ENCODE data around the gene CAMKMT.
"Not testable (repeated sequence)": the region's sequence is repeated elsewhere in the genome, so short reads cannot be mapped to it uniquely, and the experiment has no call there.

CAMKMT gene

DNA sequence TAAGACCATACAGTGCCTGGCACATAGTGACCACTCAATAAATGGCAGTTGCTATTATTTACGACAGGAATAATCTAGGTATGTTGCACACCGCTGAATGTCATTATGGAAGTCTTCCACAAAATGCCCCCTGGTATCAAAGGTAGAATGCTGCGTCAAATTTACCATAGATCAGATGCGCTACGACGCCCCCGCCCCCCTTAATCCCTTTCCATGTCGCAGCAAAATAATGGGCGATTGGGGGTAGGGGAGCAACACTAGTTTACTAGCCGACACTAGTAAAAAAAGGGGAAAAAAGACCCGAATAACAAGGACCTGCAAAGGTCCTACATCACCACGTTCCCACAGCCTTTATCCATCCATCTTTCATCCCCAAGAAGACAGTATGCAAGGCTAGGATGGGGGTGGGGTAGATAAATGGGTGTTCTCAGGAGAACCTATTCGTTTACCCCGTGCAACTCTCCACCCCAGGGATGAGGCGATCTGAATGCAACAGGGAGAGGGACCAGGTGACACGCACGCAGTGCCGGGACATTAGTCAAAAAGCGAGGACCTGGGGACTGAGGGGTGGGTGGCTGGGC lies 908 bp upstream of the CAMKMT start:
- DNase-seq (ENCODE audit: low read depth), result peak; percentile 39

DNA sequence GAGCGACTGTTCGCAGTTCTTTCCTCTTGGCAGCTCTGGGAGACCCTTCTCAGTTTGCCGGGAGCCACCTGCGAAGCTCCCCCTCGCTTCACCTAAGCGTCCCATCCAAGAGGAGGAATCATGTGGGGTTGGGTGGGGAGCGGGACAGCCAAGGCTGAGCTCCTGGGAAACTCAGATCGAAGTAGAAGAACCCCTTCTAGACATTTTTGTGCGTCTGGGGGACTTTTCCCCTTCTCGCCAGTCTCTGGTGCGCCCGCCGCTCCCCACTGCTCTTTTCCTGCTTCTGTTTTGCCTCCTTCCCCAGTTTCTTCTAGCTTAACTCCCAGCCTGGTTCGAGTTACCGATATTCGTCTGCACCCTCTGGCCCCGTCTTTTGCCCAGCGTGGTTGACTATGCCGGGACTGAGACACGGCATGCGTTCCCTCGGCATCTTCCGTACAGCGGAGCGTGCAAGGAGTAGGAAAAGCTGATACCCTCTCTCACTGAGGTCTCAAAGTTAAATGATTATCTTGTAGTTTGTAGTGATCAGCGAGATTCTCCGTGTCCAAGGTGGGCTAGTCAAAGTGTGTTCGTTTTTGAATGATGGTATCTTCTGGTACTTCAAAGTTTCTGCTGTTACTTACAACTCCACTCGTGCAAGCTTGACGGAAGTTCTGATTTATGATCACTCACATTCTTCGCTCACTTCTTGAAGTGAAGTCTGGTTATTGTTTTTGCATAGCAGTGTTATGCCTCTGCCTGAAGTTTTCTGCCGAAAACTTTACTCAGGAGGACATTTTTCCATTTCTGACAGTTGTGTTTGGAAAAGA lies 664 bp downstream of the CAMKMT start:
- DNase-seq (ENCODE audit: low read depth), result peak; percentile 71

DNA sequence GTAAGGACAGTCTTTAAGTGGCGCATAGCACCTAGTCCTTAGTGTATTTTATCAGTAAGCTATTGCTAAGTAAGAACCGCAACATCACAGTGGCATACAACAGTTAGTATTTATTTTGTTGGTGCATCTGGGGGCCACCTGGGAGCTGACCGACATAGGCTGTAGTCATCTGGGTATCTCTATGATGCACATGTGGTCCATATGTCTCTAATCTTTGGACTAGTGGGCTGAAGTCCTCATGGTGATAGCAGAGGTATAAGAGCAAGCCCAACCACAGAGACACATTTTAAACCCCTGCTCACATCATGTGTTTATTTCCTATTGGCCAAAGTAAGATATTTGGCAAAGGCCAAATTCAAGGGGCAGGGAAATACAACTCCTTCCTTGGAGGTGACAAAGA lies 2.9 kb downstream of the CAMKMT start:
- no peak for DNase-seq (ENCODE audit: low read depth)

DNA sequence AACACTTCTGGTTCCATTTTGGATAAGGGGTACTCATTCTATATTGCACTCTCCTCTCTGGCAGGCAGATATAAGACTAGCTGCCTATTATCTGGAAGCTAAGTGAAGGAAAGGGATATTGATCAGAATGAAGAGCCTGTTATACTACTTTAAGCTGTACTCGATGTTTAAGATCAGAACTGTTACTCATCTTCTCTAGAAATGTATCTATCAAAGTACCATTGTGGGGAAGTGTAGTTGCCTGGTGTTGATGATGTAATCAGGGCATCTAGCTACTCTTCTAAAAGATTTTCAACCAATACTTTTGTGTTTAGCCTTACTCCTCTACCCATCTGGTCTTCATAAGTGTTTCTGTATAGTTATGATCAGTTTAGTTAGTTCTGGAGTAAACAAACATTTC lies 5.8 kb downstream of the CAMKMT start:
- no peak for DNase-seq (ENCODE audit: low read depth)

DNA sequence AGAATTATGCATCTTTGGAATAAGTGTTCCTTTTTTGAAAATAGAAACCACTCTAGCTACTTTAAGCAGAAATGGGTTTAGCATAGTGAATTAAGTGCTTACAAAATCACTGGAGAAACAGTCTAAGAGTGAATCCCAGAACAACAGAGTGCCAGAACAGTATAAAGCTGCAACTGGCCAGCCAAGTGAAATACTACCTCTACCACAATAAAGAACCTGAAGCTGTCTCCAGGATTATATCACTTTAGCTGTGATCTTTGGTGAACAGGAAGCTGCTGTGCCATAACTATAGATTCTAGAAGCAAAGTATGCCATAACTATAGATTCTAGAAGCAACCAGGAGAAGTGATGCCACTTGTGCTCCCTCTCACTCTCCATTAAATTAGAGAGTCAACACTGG lies 7.6 kb downstream of the CAMKMT start:
- no peak for DNase-seq (ENCODE audit: low read depth)

DNA sequence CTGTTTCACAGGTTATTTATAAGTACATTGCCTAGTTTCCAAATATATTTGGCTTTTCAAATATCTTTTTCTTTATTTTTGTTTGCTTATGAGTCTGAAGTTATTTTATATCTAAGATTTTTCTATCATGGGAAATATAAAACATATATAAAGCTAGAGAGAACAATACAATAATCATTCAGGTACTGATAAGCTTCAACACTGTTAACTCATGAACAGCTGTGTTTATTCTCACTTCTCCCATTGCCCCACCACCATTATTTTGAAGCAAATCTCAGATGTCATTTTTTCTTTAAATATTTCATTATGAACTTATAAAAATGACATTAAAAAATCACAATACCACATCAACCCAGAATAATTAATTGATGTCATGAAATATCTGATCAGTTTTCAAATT lies 9.7 kb downstream of the CAMKMT start:
- DNase-seq (ENCODE audit: low read depth), result no peak

DNA sequence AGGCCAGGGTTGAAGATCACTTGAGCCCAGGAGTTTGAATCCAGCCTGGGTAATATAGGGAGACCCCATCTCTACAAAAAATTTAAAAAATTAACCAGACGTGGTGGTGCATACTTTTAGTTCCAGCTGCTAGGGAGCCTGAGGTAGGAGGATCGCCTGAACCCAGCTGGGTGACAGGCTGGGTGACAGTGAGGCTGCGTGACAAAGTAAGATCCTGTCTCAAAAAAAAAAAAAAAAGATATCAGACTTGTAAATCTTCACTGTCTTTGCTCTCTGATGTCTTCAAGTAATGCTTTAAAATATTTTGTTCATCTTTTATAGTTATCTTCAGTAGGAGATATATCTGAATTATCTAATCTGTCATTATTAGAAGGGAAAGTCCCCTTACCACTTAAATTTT lies 10.5 kb downstream of the CAMKMT start:
- DNase-seq (ENCODE audit: low read depth), result no peak

DNA sequence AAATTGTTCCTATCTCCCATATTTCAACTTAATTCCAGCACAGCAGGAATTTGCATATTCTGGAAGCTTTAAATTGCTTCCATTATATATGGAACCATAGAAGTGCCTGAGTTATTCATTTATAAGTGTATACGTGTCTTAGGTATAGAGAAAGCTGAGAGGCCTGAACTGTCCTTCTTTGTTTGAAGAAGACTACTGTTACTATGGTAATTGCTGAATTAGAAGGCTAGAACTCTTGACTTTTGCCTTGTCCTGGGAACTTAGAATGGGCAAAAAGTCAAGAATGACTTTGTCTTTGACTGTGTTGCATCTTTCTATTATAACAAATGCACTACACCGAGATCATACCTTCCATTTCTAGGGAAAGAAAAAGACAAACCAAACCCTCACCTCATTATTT lies 15.7 kb downstream of the CAMKMT start:
- no peak for DNase-seq (ENCODE audit: low read depth)

DNA sequence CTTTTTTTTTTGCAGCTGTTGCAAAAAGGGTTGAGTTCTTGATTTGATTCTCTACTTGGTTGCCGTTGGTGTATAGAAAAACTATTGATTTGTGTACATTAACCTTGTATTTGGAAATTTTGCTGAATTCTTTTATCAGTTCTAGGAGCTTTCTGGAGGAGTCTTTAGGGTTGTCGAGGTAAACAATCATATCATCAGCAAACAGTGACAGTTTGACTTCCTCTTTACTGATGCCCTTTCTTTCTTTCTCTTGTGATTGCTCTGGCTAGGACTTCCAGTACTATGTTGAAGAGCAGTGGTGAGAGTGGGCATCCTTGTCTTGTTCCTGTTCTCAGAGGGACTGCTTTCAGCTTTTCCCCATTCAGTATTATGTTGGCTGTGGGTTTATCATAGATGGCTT lies 23.5 kb downstream of the CAMKMT start:
- not testable (repeated sequence) for DNase-seq (ENCODE audit: low read depth)

DNA sequence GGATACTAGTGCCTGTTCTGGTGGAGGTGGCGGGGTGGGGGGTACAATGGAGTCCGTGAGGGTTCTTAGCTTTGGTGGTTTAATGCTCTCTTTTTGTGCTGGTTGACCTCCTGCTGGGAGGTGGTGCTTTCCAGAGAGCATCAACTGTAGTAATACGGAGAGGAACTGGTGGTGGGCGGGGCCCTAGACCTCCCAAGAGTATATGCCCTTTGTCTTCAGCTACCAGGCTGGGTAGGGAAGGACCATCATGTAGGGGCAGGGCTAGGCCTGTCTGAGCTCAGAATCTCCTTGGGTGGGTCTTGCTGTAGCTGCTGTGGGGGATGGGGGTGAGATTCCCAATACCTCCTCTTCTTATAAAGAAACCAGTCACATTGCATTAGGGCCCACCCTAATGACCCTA lies 27.1 kb downstream of the CAMKMT start:
- no peak for DNase-seq (ENCODE audit: low read depth)

DNA sequence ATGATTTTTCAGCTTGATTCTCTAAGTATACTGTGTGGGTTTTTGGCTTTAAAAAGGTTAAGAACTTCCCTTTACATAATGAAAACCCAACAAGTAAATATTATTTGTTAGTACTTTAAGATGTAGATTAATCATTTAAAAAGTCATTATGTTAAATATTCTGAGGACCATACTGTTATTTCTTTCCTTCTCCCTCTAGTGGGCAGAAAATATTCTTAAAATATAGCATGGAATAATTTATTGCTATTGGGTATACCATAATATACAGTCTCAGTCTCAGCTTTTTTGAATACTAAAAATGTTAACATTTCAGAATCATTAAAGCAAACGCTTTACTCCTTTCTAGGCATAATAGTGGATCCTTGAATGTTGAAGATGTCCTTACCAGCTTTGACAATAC lies 28.1 kb downstream of the CAMKMT start:
- DNase-seq (ENCODE audit: low read depth), result no peak

DNA sequence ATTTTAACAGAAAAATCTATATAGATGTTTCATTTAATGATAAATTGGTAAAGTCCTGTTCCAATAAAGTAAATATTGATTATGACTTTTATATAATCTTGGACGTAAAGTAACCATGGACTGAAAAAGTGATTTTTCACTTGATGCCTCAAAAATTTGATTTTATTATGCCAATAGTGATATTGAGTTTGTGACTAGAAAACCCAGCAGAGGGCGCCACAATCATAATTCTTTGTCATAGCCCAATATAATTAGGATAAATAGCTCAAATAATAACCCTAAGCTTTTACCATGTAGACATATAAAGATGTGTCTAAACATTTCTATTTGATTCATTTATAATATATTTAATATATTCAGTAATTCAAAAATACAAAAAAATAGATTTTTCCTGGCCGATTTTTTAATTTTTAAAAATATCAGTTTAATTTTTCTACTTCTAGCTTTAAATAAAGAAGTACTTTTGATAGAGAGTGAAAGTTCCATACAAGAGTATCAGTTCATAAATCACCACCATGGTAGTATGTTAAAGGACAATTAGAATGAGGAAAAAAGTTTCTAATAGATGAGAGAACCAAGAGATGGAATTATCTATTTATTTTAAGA lies 30.7 kb downstream of the CAMKMT start:
- DNase-seq (ENCODE audit: low read depth), result peak; percentile 48

DNA sequence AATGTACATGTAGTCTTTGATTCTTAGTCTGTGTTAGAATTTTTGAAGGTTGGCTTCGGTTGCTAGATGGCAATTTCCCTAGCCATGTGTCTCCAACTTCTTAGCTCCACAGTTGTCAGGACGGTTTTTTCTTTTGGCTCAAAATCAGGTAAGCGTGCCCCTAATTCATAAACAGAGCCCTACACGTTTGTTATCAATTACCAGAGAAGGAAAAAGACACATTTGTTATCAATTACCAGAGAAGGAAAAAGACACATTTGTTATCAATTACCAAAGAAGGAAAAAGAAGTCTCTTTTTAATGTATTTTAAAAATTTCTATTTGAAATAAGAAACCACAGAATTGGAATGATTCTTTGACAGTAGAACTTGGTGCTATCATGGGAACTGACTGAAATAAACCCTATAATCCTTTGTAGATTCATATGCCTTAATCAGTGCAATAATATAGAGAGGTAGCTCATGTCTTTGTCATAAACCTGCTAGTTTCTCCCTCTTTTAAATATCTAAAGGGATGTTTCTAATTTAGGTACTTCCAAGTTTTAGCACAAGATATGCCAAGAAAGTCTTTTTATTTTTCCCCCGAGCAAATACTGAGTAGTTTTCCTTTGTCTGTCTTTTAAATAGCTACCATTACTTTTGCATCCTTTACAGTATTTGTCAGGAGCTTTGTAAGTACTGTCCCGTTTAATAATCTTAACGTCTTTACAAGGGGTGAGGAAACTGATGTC lies 35.9 kb downstream of the CAMKMT start:
- peak; percentile 10 for DNase-seq (ENCODE audit: low read depth)

DNA sequence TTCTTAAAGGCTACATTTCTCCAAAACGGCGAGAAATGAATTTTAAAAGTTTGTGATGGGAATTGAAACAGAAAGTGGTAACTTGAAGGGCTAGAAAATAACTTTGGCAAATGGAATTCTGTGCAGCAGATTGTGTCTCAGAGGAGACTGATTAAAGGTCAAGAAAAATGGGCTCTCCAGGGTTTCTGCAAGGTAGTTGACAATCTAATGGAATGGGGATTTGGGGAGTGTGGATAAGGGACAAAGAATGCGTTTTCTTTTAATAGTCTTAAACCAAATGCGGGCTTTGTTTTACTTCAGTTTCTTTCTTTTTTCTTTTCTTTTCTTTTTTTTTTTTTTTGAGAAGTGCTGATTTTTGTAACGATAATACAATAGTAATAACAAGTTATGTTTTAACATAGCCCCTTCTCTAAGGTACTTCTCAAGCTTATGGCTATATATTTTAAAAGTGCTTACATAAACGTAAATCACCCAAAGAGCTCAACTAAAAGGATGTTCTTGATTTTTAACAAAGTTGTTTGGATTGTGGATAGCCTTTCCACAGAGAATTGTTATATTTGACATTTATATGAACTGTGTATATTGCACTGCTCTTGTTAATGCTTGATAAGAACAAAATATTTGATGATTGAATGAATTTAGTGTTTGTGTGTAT lies 36.6 kb downstream of the CAMKMT start:
- peak; percentile 7 for DNase-seq (ENCODE audit: low read depth)

DNA sequence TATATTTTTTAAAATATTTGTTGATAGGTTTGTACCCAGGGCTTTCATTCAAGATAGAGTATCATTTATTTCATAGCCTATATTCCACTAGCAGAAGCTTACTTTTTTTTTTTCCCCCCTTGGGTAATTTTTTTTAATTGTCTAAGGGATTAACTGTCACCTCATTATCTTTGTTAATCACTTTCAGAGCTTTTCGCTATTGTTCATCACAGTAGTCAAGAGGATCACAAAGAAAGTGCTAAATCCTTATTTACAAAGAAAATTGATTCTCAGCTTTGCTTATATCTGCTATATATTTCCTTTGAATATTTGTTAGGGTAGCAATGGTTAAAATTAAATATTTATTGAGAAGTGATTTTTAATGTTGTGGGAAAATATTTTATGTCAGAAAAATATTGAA lies 59.0 kb downstream of the CAMKMT start:
- DNase-seq (ENCODE audit: low read depth), result no peak

DNA sequence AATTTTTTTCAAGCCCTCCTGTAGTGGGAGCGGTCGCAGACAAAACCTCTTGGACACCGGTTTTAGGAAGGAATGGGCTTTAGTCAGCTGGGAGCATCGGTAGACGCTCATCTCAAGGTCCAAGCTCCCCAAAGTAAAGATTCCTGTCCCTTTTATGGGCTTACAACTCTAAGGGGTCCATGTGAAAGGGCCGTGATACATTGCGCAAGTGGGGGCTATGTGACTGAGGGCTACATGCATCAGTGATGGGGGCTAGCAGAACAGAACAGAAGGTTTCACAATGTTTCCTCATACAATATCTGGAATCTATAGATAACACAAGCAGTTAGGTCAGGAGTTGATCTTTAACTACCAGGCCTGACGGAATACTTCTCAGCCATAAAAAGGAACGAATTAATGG lies 62.5 kb downstream of the CAMKMT start:
- no peak for DNase-seq (ENCODE audit: low read depth)

DNA sequence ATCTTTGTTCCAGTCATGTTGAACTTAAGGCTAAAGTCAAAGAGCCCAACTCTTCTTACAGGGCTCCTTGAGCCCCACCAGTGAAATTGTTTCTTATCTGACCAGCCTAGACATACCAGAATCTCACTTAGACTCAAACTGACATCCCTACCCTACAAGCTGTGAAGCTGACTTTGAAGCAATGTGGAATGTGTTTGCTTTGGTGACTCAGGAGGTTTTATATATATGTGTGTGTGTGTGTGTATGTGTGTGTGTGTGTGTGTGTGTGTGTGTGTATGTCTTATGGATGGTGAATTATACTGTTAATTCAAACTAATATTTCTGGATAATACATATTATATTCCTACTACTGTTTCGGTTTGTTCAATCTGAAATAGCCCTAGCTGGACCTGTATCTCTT lies 67.3 kb downstream of the CAMKMT start:
- DNase-seq (ENCODE audit: low read depth), result peak; percentile 46

DNA sequence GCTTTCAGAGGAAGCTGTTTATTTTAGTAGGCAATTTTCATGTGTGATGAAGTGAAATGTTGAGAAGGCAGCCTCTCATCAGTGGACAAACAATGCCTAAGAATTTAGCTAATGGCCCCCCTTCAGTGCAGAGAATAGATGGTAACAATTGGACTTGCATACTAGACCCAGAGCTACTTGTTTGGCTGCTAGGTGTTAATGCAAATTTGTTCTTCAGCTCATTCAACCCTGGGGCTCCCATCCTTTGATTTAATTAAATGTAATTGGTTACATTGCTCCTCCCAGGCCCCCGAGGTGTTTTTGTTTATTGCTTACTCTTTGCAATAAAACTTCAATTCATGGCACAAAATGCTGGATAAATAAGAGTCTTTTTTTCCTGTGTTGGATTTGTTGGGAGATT lies 68.6 kb downstream of the CAMKMT start:
- no peak for DNase-seq (ENCODE audit: low read depth)

DNA sequence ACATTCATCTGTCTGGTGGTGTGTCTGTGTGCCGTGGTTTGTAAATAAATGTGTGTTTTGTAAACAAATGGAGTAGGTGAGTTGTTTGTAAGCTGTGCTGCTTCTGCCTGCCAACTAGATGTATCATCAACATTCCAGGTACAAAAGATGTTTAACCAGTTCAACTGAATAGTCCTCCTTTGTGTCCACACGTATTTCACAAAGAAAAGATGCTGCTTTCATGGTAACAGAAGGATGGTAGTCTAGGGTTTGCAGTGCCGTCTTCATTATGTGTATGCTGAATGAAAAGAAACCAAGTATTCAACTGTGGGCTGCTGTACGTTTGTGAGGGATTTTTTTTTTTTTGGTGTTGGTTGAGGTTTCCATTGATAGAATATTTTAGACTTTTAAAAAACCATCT lies 72.1 kb downstream of the CAMKMT start:
- DNase-seq (ENCODE audit: low read depth), result no peak

DNA sequence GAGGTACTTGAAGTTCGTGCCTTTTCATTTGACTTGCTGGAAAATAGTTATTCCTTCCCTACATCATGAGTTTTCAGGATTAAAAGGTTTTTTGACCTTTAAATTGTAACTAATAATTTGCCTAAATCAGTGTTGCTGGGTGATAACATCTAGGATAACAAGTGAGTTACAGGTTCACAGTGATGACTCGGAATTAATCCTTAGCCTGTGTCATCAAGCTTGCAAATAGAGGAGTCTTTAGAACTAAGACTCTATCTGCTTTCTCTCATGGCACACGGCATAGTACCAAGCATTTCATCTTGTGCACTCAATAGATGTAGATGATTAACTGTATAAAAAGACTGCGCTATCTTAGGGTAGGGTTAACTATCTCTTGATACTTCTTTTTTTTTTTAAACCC lies 79.5 kb downstream of the CAMKMT start:
- DNase-seq (ENCODE audit: low read depth), result no peak

DNA sequence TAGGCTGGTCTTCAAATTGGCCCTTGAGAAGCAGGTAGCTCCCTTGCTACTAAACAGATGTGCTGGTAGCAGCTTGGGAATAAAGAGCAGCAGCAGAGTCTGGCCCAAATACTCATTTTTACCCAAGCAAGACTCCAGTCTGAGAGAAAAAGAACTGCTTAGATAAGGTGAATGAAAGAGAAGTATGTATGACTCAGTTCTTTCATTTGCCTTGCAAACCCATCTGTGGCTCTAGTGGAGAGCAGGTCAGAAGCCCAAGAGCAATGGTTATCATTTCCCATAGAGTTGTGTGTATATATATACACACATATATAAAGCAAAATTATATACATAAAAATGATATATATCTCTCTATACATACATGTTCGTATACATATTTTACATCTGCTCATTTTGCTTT lies 80.3 kb downstream of the CAMKMT start:
- DNase-seq (ENCODE audit: low read depth), result no peak

DNA sequence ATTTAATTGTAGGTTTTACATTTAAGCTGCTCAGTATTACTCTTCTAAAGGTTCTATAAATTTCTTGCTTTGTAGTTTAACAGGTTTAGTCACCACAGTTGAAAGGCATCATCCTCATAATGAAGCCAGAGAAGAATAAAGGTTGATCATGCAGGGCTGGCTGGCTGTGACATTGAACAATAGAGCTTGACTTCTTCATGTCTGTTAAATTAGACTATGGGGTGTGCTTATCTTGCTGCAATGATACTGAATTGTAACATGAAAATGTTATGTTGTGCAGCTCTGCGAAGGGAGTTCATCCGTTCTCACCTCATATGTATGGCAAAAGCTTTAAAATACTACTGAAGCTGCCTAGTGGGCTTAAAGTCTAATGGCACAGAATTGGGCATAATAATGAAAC lies 81.8 kb downstream of the CAMKMT start:
- DNase-seq (ENCODE audit: low read depth), result no peak

Measured in EH (cell line).